ENCODE measurements around the gene POLR2F. TPM values are rescaled to one million over a fixed set of nuclear protein-coding genes. Genes with fewer than 3 reads are reported as not detected.

POLR2F gene
- total RNA-seq, 1 donor from 2014 or later, result 99.6 TPM

DNA sequence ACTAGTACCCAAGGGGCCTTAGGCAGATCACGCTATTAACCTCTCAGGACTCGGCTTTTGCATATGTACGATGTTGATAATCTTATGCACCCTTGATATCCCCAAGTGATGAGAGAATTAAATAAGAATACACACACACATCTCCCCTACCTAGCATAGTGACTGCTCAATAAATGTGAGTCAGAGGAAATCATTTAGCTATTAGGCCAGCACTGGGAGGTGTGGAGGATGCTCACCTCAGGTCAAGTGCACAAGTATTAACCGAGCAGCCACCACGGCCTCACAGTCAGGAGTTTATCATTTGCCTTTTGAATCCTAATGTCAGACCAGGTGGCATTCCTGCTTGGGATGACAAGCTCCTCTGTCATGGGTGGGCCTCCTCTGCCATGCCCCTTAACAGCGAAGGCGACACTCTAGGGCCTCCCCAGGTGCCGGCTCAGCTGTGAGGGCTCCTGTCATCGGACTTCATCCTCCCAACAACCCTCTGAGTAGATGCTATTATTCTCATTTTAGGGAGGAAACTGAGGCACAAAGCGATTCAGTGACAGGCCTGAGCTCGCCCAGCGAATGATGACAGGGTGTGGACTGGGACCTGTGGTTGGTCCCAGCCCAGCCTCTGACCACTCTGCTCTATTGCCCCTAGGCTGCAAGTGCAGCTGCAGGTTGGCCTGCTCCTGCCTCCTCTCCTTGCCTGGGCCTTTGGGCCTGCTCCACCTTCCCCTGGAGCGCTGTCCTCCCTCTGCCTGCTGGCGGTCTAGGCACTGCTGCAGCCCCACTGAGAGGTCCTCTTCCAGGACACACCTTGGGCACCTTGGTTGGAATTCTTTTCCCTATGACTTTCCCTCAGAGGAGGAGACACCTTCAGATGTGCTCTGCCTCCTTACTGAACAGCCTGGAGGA is 35.9 kb downstream of the POLR2F start:
- H3K4me3 Mint-ChIP-seq, result no peak overlapping the region
- H3K9me3 Mint-ChIP-seq, result no peaks in the 10 kb centered on the region
- no peak overlapping the region for H3K27ac Mint-ChIP-seq
- no peaks in the 10 kb centered on the region for H3K36me3 Mint-ChIP-seq
- TF ChIP-seq, protein P1, sequence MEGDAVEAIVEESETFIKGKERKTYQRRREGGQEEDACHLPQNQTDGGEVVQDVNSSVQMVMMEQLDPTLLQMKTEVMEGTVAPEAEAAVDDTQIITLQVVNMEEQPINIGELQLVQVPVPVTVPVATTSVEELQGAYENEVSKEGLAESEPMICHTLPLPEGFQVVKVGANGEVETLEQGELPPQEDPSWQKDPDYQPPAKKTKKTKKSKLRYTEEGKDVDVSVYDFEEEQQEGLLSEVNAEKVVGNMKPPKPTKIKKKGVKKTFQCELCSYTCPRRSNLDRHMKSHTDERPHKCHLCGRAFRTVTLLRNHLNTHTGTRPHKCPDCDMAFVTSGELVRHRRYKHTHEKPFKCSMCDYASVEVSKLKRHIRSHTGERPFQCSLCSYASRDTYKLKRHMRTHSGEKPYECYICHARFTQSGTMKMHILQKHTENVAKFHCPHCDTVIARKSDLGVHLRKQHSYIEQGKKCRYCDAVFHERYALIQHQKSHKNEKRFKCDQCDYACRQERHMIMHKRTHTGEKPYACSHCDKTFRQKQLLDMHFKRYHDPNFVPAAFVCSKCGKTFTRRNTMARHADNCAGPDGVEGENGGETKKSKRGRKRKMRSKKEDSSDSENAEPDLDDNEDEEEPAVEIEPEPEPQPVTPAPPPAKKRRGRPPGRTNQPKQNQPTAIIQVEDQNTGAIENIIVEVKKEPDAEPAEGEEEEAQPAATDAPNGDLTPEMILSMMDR (conservative IDR thresholded peaks at IDR 0.05), result no peak
- peaks cover 11% of the 10 kb centered on the region for H3K27me3 Mint-ChIP-seq
- no peak for DNase-seq (ENCODE audit: extremely low spot score, unreplicated experiment)
- H3K4me1 Mint-ChIP-seq (ENCODE audit: unreplicated experiment), result no peaks in the 10 kb centered on the region

DNA sequence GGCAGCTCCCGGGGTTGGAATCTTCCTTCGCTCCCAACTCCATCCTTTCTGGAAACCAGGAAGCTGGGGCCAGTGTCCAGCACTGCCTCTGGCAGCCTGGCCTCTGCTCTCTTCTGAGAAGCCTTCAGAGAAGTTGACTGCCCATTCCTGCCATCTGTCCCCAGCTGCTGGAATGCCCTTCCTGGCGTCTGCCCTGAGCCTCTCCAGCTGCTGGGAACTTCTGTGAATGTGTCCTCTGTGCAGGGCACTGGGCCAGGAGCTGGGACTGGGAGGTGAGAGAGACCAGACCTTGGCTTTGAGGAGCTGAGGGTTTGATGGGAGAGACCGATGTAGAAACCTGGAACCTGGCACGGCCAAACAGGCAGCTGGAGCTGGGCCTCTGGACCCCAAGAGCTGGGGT is 36.8 kb downstream of the POLR2F start:
- Mint-ChIP-seq H3K36me3 (no peaks in the 10 kb centered on the region), H3K4me3 (no peak overlapping the region), H3K27ac (no peak overlapping the region), H3K4me1 (ENCODE audit: unreplicated experiment) (no peaks in the 10 kb centered on the region), H3K27me3 (peaks cover 2% of the 10 kb centered on the region), H3K9me3 (no peaks in the 10 kb centered on the region)
- TF ChIP-seq, protein P1 (conservative IDR thresholded peaks at IDR 0.05), result no peak
- DNase-seq (ENCODE audit: extremely low spot score, unreplicated experiment), result no peak

DNA sequence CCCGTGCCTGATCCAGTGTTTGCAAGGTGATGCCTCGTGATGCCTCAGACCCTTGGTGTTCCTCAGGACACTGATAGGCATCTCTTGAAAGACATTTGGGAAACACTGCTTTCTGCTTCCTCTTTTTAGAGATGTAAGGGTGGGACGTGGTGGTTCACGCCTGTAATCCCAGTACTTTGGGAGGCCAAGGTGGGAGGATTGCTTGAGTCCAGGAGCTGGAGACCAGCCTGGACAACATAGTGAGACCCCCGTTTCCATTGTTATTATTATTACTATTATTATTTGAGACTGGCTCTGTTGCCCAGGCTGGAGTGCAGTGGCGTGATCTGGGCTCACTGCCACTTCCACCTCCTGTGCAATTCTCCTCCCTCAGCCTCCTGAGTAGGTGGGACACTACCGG is 37.4 kb downstream of the POLR2F start:
- TF ChIP-seq, protein P1 (conservative IDR thresholded peaks at IDR 0.05), result no peak
- no peaks in the 10 kb centered on the region for H3K27me3 Mint-ChIP-seq
- H3K27ac Mint-ChIP-seq, result no peak overlapping the region
- no peak overlapping the region for H3K4me3 Mint-ChIP-seq
- no peak for DNase-seq (ENCODE audit: extremely low spot score, unreplicated experiment)
- no peaks in the 10 kb centered on the region for H3K4me1 Mint-ChIP-seq (ENCODE audit: unreplicated experiment)
- H3K36me3 Mint-ChIP-seq, result no peaks in the 10 kb centered on the region
- H3K9me3 Mint-ChIP-seq, result no peaks in the 10 kb centered on the region

DNA sequence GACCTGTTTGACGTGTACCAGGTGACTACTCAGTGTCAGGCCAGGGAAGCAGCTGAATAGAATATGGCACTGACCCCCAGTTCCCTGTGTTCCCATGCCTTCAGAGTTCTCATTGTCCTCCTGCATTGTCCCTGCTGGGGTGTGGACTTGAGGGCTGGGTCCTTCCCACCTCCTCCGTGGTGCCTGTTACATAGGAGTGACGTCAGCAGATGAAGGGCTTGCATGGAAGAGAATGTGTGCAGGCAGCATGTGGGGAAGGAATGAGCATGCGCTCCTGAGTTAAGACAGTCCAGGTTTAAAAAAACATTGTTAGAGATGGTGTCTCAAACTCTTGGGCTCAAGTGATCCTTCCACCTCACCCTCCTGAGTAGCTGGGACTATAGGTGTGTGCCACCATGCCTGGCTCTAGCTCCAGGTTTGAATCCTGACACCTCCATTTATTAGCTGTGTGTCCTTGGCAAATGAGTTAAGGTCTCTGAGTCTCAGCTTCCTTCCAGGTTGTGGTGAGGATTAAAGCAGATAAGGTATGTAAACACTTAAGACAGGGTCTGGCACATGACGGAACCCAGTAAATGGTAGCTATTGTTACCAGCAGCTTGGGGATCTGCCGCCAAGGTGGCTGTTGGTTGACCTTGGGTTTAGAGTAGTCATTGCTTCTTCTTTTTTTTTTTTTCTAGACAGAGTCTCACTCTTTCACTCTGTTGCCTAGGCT is 38.4 kb downstream of the POLR2F start:
- Mint-ChIP-seq H3K9me3 (no peaks in the 10 kb centered on the region), H3K27me3 (no peaks in the 10 kb centered on the region), H3K4me3 (no peak overlapping the region), H3K36me3 (no peaks in the 10 kb centered on the region), H3K27ac (no peak overlapping the region), H3K4me1 (ENCODE audit: unreplicated experiment) (peaks cover 2% of the 10 kb centered on the region)
- TF ChIP-seq, protein P1 (conservative IDR thresholded peaks at IDR 0.05), result no peak
- no peak for DNase-seq (ENCODE audit: extremely low spot score, unreplicated experiment)

DNA sequence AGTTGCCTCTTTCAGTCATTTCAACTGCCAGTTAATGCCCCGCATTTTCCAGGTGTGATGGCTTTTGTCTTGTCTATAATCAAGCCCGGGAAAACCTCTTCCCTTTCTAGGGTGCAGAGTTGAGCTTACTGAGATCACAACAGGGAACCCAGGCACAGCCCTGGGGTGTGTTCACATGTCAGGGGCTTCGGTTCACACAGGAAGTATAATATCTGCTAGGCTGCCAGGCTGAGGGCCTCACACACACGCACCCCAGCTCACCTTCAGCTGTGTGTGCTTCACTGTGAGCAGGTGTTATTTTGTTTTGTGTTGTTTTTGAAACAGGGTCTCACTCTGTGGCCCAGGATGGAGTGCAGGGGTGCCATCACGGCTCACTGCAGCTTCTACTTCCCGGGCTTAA is 40.5 kb downstream of the POLR2F start:
- Mint-ChIP-seq H3K36me3 (no peaks in the 10 kb centered on the region), H3K9me3 (no peaks in the 10 kb centered on the region), H3K27ac (no peak overlapping the region), H3K4me1 (ENCODE audit: unreplicated experiment) (peaks cover 12% of the 10 kb centered on the region), H3K4me3 (no peak overlapping the region), H3K27me3 (no peaks in the 10 kb centered on the region)
- no peak for DNase-seq (ENCODE audit: extremely low spot score, unreplicated experiment)
- TF ChIP-seq, protein P1 (conservative IDR thresholded peaks at IDR 0.05), result no peak
